ENCODE measurements around the gene CERCAM.

CERCAM gene

GRCh38 chr9:128482186-128482585 lies 61.5 kb downstream of the CERCAM start:
- DNase-seq (ENCODE audit: extremely low spot score): no peak
- ChIA-PET CTCF (interaction anchor here (1.1 to 1.8 kb wide), 3 partner anchors 12 to 44 kb away, joined by 3 to 4 read pairs (median 4); no protein-coding TSS in a partner anchor), POLR2A (no interaction called here)
- no peak for TF ChIP-seq CTCF (IDR thresholded peaks at IDR 0.05; ENCODE audit: control extremely low read depth, extremely low read depth, low read depth, missing control alignments)

- no peak for TF ChIP-seq CTCF (IDR thresholded peaks at IDR 0.05; ENCODE audit: control extremely low read depth, extremely low read depth, low read depth, missing control alignments)
- POLR2A ChIA-PET: no interaction called here
- no peak for DNase-seq (ENCODE audit: extremely low spot score)
- CTCF ChIA-PET: interaction anchor here (1.2 to 1.5 kb wide), 3 partner anchors 11 to 217 kb away, joined by 3 read pairs; partner anchors contain the start of gene PKN3
These were observed 64.2 kb downstream of the CERCAM start for GRCh38 chr9:128484686-128485413.

- no peak for TF ChIP-seq CTCF (IDR thresholded peaks at IDR 0.05; ENCODE audit: control extremely low read depth, extremely low read depth, low read depth, missing control alignments)
- ChIA-PET CTCF (interaction anchor here (1.0 to 1.5 kb wide), 3 partner anchors 11 to 17 kb away, joined by 3 read pairs; no protein-coding TSS in a partner anchor), POLR2A (no interaction called here)
- DNase-seq (ENCODE audit: extremely low spot score): no peak
These were observed 64.8 kb downstream of the CERCAM start for GRCh38 chr9:128485414-128485855.

GRCh38 chr9:128486201-128486600 lies 65.5 kb downstream of the CERCAM start:
- ChIA-PET POLR2A (no interaction called here), CTCF (interaction anchor here (1.0 to 1.5 kb wide), 2 partner anchors 10 to 12 kb away, joined by 3 read pairs; no protein-coding TSS in a partner anchor)
- TF ChIP-seq CTCF (IDR thresholded peaks at IDR 0.05; ENCODE audit: control extremely low read depth, extremely low read depth, low read depth, missing control alignments): no peak
- no peak for DNase-seq (ENCODE audit: extremely low spot score)
